Liver (tissue), 9 donors: Measurements from ENCODE around the gene MTHFD1L. TPM values are rescaled to one million over a fixed set of nuclear protein-coding genes. Genes with fewer than 3 reads are reported as not detected.

Source experiments
- DNase-seq: peaks from one replicate; pipeline ENCODE4 v3.0.0-alpha.2; 2017; ENCODE audit warnings: low spot score
- H3K27ac ChIP-seq, 2 donors: one replicate each; pipeline ENCODE4 v1.7.0; 2013; ENCODE audit warnings: inconsistent platforms in 2 of 2, low read length in 2 of 2, control low read depth in 1 of 2, low read depth in 1 of 2, mild to moderate bottlenecking in 1 of 2
- H3K27me3 ChIP-seq, 4 donors: one replicate each; pipeline versions ENCODE4 v1.6.1 to v1.7.0; 2013; ENCODE audit warnings: low read length in 3 of 4, inconsistent platforms in 1 of 4, mild to moderate bottlenecking in 1 of 4, moderate library complexity in 1 of 4; ENCODE audit not compliant: control insufficient read depth in 4 of 4, insufficient read depth in 4 of 4
- H3K36me3 ChIP-seq, 4 donors: one replicate each; pipeline versions ENCODE4 v1.6.1 to v1.7.0; 2013; ENCODE audit warnings: low read length in 3 of 4, mild to moderate bottlenecking in 3 of 4, low read depth in 1 of 4, moderate library complexity in 1 of 4; ENCODE audit not compliant: control insufficient read depth in 4 of 4, insufficient read depth in 3 of 4
- H3K4me1 ChIP-seq, 4 donors: one replicate each; pipeline versions ENCODE4 v1.6.1 to v1.7.0; 2013; ENCODE audit warnings: low read length in 3 of 4, mild to moderate bottlenecking in 3 of 4, moderate library complexity in 1 of 4; ENCODE audit not compliant: control insufficient read depth in 4 of 4, insufficient read depth in 4 of 4
- H3K4me3 ChIP-seq, 3 donors: one replicate each; pipeline versions ENCODE4 v1.6.1 to v1.7.0; 2013; ENCODE audit warnings: low read length in 3 of 3, control low read depth in 1 of 3, low read depth in 1 of 3, mild to moderate bottlenecking in 1 of 3
- H3K9ac ChIP-seq, 2 donors: one replicate each; pipeline ENCODE4 v1.7.0; 2013; ENCODE audit warnings: low read length in 2 of 2, mild to moderate bottlenecking in 2 of 2, moderate library complexity in 2 of 2, control low read depth in 1 of 2, low read depth in 1 of 2
- H3K9me3 ChIP-seq, 4 donors: one replicate each; pipeline versions ENCODE4 v1.6.1 to v1.7.0; 2013; ENCODE audit warnings: low read length in 3 of 4; ENCODE audit not compliant: control insufficient read depth in 4 of 4
- ATF3 ChIP-seq: IDR thresholded peaks from 2 replicates; pipeline ENCODE4 v1.6.1; 2016; ENCODE audit warnings: antibody characterized with exemption
- CTCF ChIP-seq: fragments of 150-350 bp; IDR thresholded peaks from 2 replicates; pipeline ENCODE4 v1.5.1; 2017; ENCODE audit warnings: improper control_type of control experiment, low read depth, low read length; ENCODE audit not compliant: missing input control
- EGR1 ChIP-seq, 2 donors: IDR thresholded peaks; 2 replicates each; pipeline ENCODE4 v1.6.1; 2016 to 2018; ENCODE audit warnings: antibody characterized with exemption in 2 of 2, low read depth in 2 of 2
- FOXA1 ChIP-seq: IDR thresholded peaks from 2 replicates; pipeline ENCODE4 v1.6.1; 2016; ENCODE audit warnings: antibody characterized with exemption
- FOXA2 ChIP-seq: IDR thresholded peaks from 2 replicates; pipeline ENCODE4 v1.6.1; 2016; ENCODE audit warnings: antibody characterized with exemption
- GABPA ChIP-seq, 2 donors: IDR thresholded peaks in 1 of 2; conservative IDR thresholded peaks in 1 of 2; 2 replicates each; pipeline ENCODE4 v1.6.1; 2016; ENCODE audit warnings: antibody characterized with exemption in 2 of 2, mild to moderate bottlenecking in 1 of 2, moderate library complexity in 1 of 2
- HNF4A ChIP-seq, 2 donors: conservative IDR thresholded peaks; 2 replicates each; pipeline ENCODE4 v1.6.1; 2016; ENCODE audit warnings: antibody characterized with exemption in 2 of 2, mild to moderate bottlenecking in 2 of 2
- HNF4G ChIP-seq: IDR thresholded peaks from 2 replicates; pipeline ENCODE4 v1.6.1; 2016; ENCODE audit warnings: antibody characterized with exemption
- JUND ChIP-seq, 2 donors: IDR thresholded peaks; 2 replicates each; pipeline ENCODE4 v1.6.1; 2016; ENCODE audit warnings: antibody characterized with exemption in 2 of 2
- MAX ChIP-seq: IDR thresholded peaks from 2 replicates; pipeline ENCODE4 v1.6.1; 2016; ENCODE audit warnings: antibody characterized with exemption
- NR2F2 ChIP-seq: IDR thresholded peaks from 2 replicates; pipeline ENCODE4 v1.6.1; 2016; ENCODE audit warnings: antibody characterized with exemption
- RAD21 ChIP-seq, 2 donors: IDR thresholded peaks; 2 replicates each; pipeline ENCODE4 v1.6.1; 2016; ENCODE audit warnings: antibody characterized with exemption in 2 of 2, mild to moderate bottlenecking in 2 of 2
- REST ChIP-seq: IDR thresholded peaks from 2 replicates; pipeline ENCODE4 v1.6.1; 2016; ENCODE audit warnings: antibody characterized with exemption, mild to moderate bottlenecking
- RXRA ChIP-seq, 2 donors: IDR thresholded peaks; 2 replicates each; pipeline ENCODE4 v1.6.1; 2017 to 2018; ENCODE audit warnings: antibody characterized with exemption in 2 of 2, mild to moderate bottlenecking in 1 of 2
- SP1 ChIP-seq: IDR thresholded peaks from 2 replicates; pipeline ENCODE4 v1.6.1; 2018; ENCODE audit warnings: antibody characterized with exemption, mild to moderate bottlenecking
- TAF1 ChIP-seq: conservative IDR thresholded peaks from 2 replicates; pipeline ENCODE4 v1.6.1; 2016; ENCODE audit warnings: antibody characterized with exemption, mild to moderate bottlenecking
- YY1 ChIP-seq: IDR thresholded peaks from 2 replicates; pipeline ENCODE4 v1.6.1; 2016; ENCODE audit warnings: antibody characterized with exemption, mild to moderate bottlenecking
- WGBS: extraction: QIAGEN DNeasy Blood & Tissue Kit; methylation state at CpG from one replicate; pipeline ENCODE4 v1.1.7; 2013; 5-methylcytosine and 5-hydroxymethylcytosine counted together
- polyA plus RNA-seq, 2 donors: library from polyadenylated mRNA; stranded (reverse) in 1 of 2; unstranded in 1 of 2; fragments of 200-250 nt in 1 of 2; fragments of >200 nt in 1 of 2; fragmentation: Nextera tagmentation in 1 of 2; extraction: Ambion mirVana in 1 of 2; gene quantifications; one replicate each; pipeline versions ENCODE4 v1.2.1 to v1.2.3, GENCODE V29; 2013 to 2015
- total RNA-seq, 2 donors: library from RNA; depleted of rRNA; stranded (reverse); fragments of >200 nt; gene quantifications; one replicate each; pipeline ENCODE4 v1.2.3, GENCODE V29; 2014
- TF ChIP-seq, protein P1 (sequence below): IDR thresholded peaks from 2 replicates; pipeline ENCODE4 v1.6.1; 2016; ENCODE audit warnings: antibody characterized with exemption
- donor health status: healthy.
- donor health status: healthy.
- donor health status: healthy.
- donor health status: healthy.
- donor health status: healthy.

Gene MTHFD1L
- total and polyA plus RNA-seq, 4 donors, result 2.0 to 7.7 (median 2.8) TPM

DNA sequence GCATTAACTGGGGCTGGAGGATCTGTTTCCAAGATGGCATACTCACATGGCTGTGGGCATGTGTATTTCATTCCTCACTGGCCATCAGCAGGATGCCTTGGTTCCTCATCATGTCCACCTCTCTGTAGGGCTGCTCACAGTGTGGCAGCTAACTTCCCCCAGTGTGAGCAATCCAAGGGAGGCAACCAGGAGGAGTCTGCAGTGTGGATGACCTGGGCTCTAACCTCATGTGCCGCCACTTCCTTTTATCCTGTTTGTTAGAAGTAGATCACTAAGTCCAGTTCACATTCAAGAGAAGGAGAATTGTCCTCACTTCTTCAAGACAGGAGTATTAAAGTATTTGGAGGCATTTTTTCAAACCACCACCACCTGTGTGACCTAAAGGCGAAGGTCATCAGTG lies 54.4 kb downstream of the MTHFD1L start:
- DNase-seq, result no peak
- Histone ChIP-seq H3K9me3 (no peaks in the 10 kb centered on the region), H3K36me3 (no peaks in the 10 kb centered on the region), H3K4me3 (no peak overlapping the region), H3K4me1 (peaks cover 0 to 3% (median 0%) of the 10 kb centered on the region in 4 donors), H3K27ac (no peak overlapping the region), H3K27me3 (no peaks in the 10 kb centered on the region), H3K9ac (no peak overlapping the region)
- TF ChIP-seq TAF1, result no peak
- no peak for TF ChIP-seq ATF3
- no peak for TF ChIP-seq YY1
- no peak for TF ChIP-seq MAX
- TF ChIP-seq CTCF, result no peak
- no peak for TF ChIP-seq RXRA (IDR thresholded peaks at IDR 0.05)
- no peak for TF ChIP-seq NR2F2
- TF ChIP-seq RAD21 (IDR thresholded peaks at IDR 0.05), result no peak
- TF ChIP-seq FOXA1, result no peak
- TF ChIP-seq EGR1 (IDR thresholded peaks at IDR 0.05; ENCODE audit: low read depth in 2 of 2), result no peak
- no peak for TF ChIP-seq REST
- no peak for TF ChIP-seq SP1
- TF ChIP-seq, protein P1, sequence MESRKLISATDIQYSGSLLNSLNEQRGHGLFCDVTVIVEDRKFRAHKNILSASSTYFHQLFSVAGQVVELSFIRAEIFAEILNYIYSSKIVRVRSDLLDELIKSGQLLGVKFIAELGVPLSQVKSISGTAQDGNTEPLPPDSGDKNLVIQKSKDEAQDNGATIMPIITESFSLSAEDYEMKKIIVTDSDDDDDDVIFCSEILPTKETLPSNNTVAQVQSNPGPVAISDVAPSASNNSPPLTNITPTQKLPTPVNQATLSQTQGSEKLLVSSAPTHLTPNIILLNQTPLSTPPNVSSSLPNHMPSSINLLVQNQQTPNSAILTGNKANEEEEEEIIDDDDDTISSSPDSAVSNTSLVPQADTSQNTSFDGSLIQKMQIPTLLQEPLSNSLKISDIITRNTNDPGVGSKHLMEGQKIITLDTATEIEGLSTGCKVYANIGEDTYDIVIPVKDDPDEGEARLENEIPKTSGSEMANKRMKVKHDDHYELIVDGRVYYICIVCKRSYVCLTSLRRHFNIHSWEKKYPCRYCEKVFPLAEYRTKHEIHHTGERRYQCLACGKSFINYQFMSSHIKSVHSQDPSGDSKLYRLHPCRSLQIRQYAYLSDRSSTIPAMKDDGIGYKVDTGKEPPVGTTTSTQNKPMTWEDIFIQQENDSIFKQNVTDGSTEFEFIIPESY, result no peak
- TF ChIP-seq HNF4A (conservative IDR thresholded peaks at IDR 0.05), result no peak
- TF ChIP-seq JUND (IDR thresholded peaks at IDR 0.05), result no peak
- TF ChIP-seq GABPA (IDR thresholded peaks at IDR 0.05 in 1 of 2, conservative IDR thresholded peaks at IDR 0.05 in 1 of 2), result no peak
- no peak for TF ChIP-seq HNF4G
- no peak for TF ChIP-seq FOXA2
- WGBS, result 97% methylated on average over 2 of the region's 2 CpGs
